Pulmonary artery endothelial cell (primary cell): ENCODE results near the gene ZNF547. TPM values are rescaled to one million over a fixed set of nuclear protein-coding genes. Genes with fewer than 3 reads are reported as not detected.

Source experiments
- total RNA-seq: library from RNA; depleted of rRNA; stranded (reverse); fragments of >200 nt; gene quantifications from 2 replicates; pipeline ENCODE4 v1.2.3, GENCODE V29; 2014

ZNF547 gene
- total RNA-seq, 1 donor from 2014 or later: 2.0 TPM

Other genes starting within 250 kb of the ZNF547 start
- not detected in 2 replicates for gene USP29, start 243.6 kb upstream of the ZNF547 start, total RNA-seq
- not detected in 2 replicates for gene ZIM3, start 218.3 kb upstream of the ZNF547 start, total RNA-seq
- gene DUXA, start 196.1 kb upstream of the ZNF547 start, total RNA-seq: not detected in 2 replicates
- 24.9 and 38.9 TPM in 2 replicates for gene ZNF264, start 172.1 kb upstream of the ZNF547 start, total RNA-seq
- gene AURKC, start 132.5 kb upstream of the ZNF547 start, total RNA-seq: 0.42 and 0.86 TPM in 2 replicates
- gene ZNF805, start 122.9 kb upstream of the ZNF547 start, total RNA-seq: 20.8 and 30.2 TPM in 2 replicates
- gene ZNF460, start 83.1 kb upstream of the ZNF547 start, total RNA-seq: 49.6 and 66.0 TPM in 2 replicates
- gene ZNF543, start 43.1 kb upstream of the ZNF547 start, total RNA-seq: 9.6 and 10.7 TPM in 2 replicates
- gene ZNF304, start 12.3 kb upstream of the ZNF547 start, total RNA-seq: 9.5 and 11.0 TPM in 2 replicates
- 8.8 and 10.2 TPM in 2 replicates for gene TRAPPC2B, start within 50 bp of the ZNF547 start, total RNA-seq
- 14.2 and 16.6 TPM in 2 replicates for gene ZNF548, start 26.3 kb downstream of the ZNF547 start, total RNA-seq
- 10.0 and 10.1 TPM in 2 replicates for gene ZNF17, start 47.6 kb downstream of the ZNF547 start, total RNA-seq
- gene ZNF749, start 71.8 kb downstream of the ZNF547 start, total RNA-seq: 12.2 and 14.9 TPM in 2 replicates
- gene VN1R1, start 93.6 kb downstream of the ZNF547 start, total RNA-seq: 0.20 and 0.35 TPM in 2 replicates
- gene ZNF772, start 114.0 kb downstream of the ZNF547 start, total RNA-seq: 14.1 and 25.7 TPM in 2 replicates
- 8.6 and 13.6 TPM in 2 replicates for gene ZNF419, start 124.2 kb downstream of the ZNF547 start, total RNA-seq
- 10.2 and 10.6 TPM in 2 replicates for gene ZNF773, start 136.4 kb downstream of the ZNF547 start, total RNA-seq
- gene ZNF549, start 163.8 kb downstream of the ZNF547 start, total RNA-seq: 4.2 and 5.6 TPM in 2 replicates
- gene ZNF550, start 196.3 kb downstream of the ZNF547 start, total RNA-seq: 5.3 and 6.3 TPM in 2 replicates
- 4.4 and 5.4 TPM in 2 replicates for gene ZNF416, start 215.4 kb downstream of the ZNF547 start, total RNA-seq
- 2.8 and 6.5 TPM in 2 replicates for gene ZIK1, start 220.6 kb downstream of the ZNF547 start, total RNA-seq
- 5.0 and 5.7 TPM in 2 replicates for gene ZNF530, start 236.3 kb downstream of the ZNF547 start, total RNA-seq